Esophagus squamous epithelium (tissue), 5 donors: Measurements from ENCODE around the gene ARL2. TPM values are rescaled to one million over a fixed set of nuclear protein-coding genes. Genes with fewer than 3 reads are reported as not detected.

Source experiments
- DNase-seq: peaks from one replicate; lab custom pipeline; 2025; lab: John Stamatoyannopoulos, UW
- H3K27ac ChIP-seq, 4 donors: fragments of 200-600 bp; sonication (generic); one replicate each; pipeline ENCODE4 v1.5.1; 2016 to 2019; ENCODE audit warnings: mild to moderate bottlenecking in 1 of 4
- H3K27me3 ChIP-seq, 4 donors: fragments of 200-600 bp; sonication (generic); 1 replicate in 3 of 4; 2 replicates in 1 of 4; pipeline versions ENCODE4 v1.5.1 to v1.6.0; 2017 to 2021; ENCODE audit warnings: antibody characterized with exemption in 1 of 4
- H3K36me3 ChIP-seq, 3 donors: fragments of 200-600 bp; sonication (generic); one replicate each; pipeline ENCODE4 v1.5.1; 2016 to 2019
- H3K4me1 ChIP-seq, 3 donors: fragments of 200-600 bp; sonication (generic); one replicate each; pipeline ENCODE4 v1.5.1; 2017 to 2019
- H3K4me3 ChIP-seq, 4 donors: fragments of 200-600 bp; sonication (generic); 1 replicate in 3 of 4; 2 replicates in 1 of 4; pipeline ENCODE4 v1.5.1; 2016 to 2019; ENCODE audit warnings: mild to moderate bottlenecking in 2 of 4, moderate library complexity in 1 of 4
- H3K9me3 ChIP-seq, 3 donors: fragments of 200-600 bp; sonication (generic); one replicate each; pipeline ENCODE4 v1.5.1; 2016 to 2019
- POLR2A ChIP-seq, 4 donors: fragments of 450-650 bp; IDR thresholded peaks; one replicate each; pipeline ENCODE4 v1.6.1; 2017; ENCODE audit warnings: antibody characterized with exemption in 4 of 4, mild to moderate bottlenecking in 4 of 4, moderate library complexity in 3 of 4
- whole genome bisulfite sequencing, 2 donors: methylation state at CpG; one replicate each; pipeline ENCODE4 v1.1.5; 2018; 5-methylcytosine and 5-hydroxymethylcytosine counted together
- intact Hi-C: fragments of 100-400 bp; cut with DNase I; formaldehyde crosslinking; loops from one replicate; pipeline ENCODE4 v1.15.0; 2022
- total RNA-seq, 4 donors: library from RNA; depleted of rRNA; stranded (reverse); fragments of >200 nt; gene quantifications; one replicate each; pipeline ENCODE4 v1.1.0, GENCODE V29; 2016
- TF ChIP-seq, protein P1 (sequence below), 6 experiments: fragments of 450-650 bp in 4 of 6; fragments of 200-600 bp in 2 of 6; sonication (generic) in 2 of 6; IDR thresholded peaks; one replicate each; pipeline ENCODE4 v1.5.1; 2016 to 2019; ENCODE audit warnings: antibody characterized with exemption in 6 of 6, mild to moderate bottlenecking in 4 of 6, moderate library complexity in 4 of 6
- donor health status: DM: yes; HTN: yes; CAD: no.

Gene ARL2
- total RNA-seq, 4 donors from 2014 or later, result 42.5 to 82.1 (median 65.0) TPM

DNA sequence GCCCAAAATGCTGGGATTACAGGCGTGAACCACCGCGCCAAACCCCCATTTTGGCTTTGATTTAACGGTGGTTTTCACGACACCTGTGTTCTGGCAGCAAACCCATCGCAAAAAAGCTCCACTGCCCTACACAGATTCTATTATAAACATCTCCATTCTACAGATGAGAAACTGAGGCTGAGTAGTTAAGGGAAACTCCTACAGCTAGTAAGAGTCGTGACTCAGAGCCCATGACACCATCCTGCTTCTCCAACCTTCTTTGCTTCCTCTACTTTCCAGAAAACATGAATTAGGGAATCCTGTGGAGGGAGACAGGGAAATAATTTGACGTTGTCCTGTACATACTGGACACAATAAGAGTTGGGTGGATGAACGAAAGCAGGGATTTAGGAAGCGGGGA is 12.8 kb downstream of the ARL2 start:
- Histone ChIP-seq H3K27ac (peak overlapping the region; percentile 91 to 98 (median 96)), H3K9me3 (no peaks in the 10 kb centered on the region), H3K4me1 (peaks cover 12 to 28% (median 15%) of the 10 kb centered on the region in 3 donors), H3K27me3 (no peaks in the 10 kb centered on the region), H3K4me3 (peak overlapping the region; percentile 50 to 82 (median 70)), H3K36me3 (peaks cover 0 to 19% (median under 1%) of the 10 kb centered on the region in 3 donors)
- no peak for DNase-seq
- intact Hi-C loops, result no loop called here
- WGBS, 2 donors, result 56 to 59% methylated on average over 9 to 10 of the region's 10 CpGs
- TF ChIP-seq, protein P1, sequence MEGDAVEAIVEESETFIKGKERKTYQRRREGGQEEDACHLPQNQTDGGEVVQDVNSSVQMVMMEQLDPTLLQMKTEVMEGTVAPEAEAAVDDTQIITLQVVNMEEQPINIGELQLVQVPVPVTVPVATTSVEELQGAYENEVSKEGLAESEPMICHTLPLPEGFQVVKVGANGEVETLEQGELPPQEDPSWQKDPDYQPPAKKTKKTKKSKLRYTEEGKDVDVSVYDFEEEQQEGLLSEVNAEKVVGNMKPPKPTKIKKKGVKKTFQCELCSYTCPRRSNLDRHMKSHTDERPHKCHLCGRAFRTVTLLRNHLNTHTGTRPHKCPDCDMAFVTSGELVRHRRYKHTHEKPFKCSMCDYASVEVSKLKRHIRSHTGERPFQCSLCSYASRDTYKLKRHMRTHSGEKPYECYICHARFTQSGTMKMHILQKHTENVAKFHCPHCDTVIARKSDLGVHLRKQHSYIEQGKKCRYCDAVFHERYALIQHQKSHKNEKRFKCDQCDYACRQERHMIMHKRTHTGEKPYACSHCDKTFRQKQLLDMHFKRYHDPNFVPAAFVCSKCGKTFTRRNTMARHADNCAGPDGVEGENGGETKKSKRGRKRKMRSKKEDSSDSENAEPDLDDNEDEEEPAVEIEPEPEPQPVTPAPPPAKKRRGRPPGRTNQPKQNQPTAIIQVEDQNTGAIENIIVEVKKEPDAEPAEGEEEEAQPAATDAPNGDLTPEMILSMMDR (IDR thresholded peaks at IDR 0.05), result no peak
- TF ChIP-seq POLR2A (IDR thresholded peaks at IDR 0.05), result no peak

GRCh38 chr11:65027213-65028067 is 13.5 kb downstream of the ARL2 start, which contains the start of gene SNX15:
Gene SNX15 (plus strand): TSS chr11:65027439. CDS start chr11:65027538, 99 bp downstream.
- peak within 1 kb of the TSS; percentile 91 to 98 (median 96) for H3K27ac ChIP-seq
- WGBS, 2 donors, result 0 to 1% methylated on average over 16 to 34 of the region's 51 CpGs
- no peaks in the 10 kb centered on the region for H3K27me3 ChIP-seq
- intact Hi-C loops, result no loop called here
- DNase-seq, result peak; percentile 77
- H3K4me3 ChIP-seq, result peak within 1 kb of the TSS; percentile 50 to 82 (median 70)
- H3K36me3 ChIP-seq, result peaks cover 0 to 19% (median 7%) of the 10 kb centered on the region in 3 donors
- H3K4me1 ChIP-seq, result peaks cover 12 to 28% (median 15%) of the 10 kb centered on the region in 3 donors
- no peaks in the 10 kb centered on the region for H3K9me3 ChIP-seq
- TF ChIP-seq, protein P1 (IDR thresholded peaks at IDR 0.05), result peak; percentile 69 to 85 (median 80)
- peak in 3 of 4 donors; percentile 42 to 72 (median 52) for TF ChIP-seq POLR2A (IDR thresholded peaks at IDR 0.05)

GRCh38 chr11:65032216-65032615 is 18.3 kb downstream of the ARL2 start:
- Histone ChIP-seq H3K4me1 (peaks cover 9 to 21% (median 13%) of the 10 kb centered on the region in 3 donors), H3K27ac (no peak overlapping the region), H3K4me3 (no peak overlapping the region), H3K9me3 (no peaks in the 10 kb centered on the region), H3K36me3 (peaks cover 8 to 66% (median 36%) of the 10 kb centered on the region in 3 donors), H3K27me3 (no peaks in the 10 kb centered on the region)
- 64 to 100% methylated on average over 1 to 6 of the region's 13 CpGs for WGBS, 2 donors
- TF ChIP-seq POLR2A (IDR thresholded peaks at IDR 0.05), result no peak
- TF ChIP-seq, protein P1 (IDR thresholded peaks at IDR 0.05), result no peak
- DNase-seq, result no peak
- intact Hi-C loops, result no loop called here

DNA sequence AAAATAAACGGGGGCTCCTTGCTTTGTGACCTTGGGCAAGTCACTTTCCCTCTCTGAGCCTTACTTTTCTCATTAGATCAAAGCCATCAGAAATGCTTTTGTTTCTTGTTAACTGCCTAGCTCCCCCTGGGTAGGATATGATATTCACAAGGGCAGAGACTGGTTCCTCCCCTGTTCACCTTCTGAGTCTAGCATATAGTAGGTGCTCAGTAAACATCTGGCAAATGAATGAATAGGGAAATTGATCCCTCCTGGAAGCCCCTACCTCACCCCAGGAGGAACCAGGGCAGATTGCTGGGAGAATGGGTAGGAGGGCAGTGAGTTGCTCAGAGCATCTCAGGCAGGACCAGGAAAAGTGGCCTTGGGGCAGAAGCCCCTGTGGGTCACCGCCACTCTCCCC is 20.5 kb downstream of the ARL2 start:
- H3K27me3 ChIP-seq, result no peaks in the 10 kb centered on the region
- 90 to 100% methylated on average over 2 of the region's 2 CpGs for WGBS, 2 donors
- no peaks in the 10 kb centered on the region for H3K9me3 ChIP-seq
- H3K4me3 ChIP-seq, result no peak overlapping the region
- H3K4me1 ChIP-seq, result peaks cover 0 to 3% (median 0%) of the 10 kb centered on the region in 3 donors
- peaks cover 8 to 87% (median 43%) of the 10 kb centered on the region in 3 donors for H3K36me3 ChIP-seq
- no peak for DNase-seq
- intact Hi-C loops, result no loop called here
- no peak for TF ChIP-seq POLR2A (IDR thresholded peaks at IDR 0.05)
- no peak overlapping the region for H3K27ac ChIP-seq

- Histone ChIP-seq H3K9me3 (no peaks in the 10 kb centered on the region), H3K27ac (no peak overlapping the region), H3K36me3 (peaks cover 8 to 93% (median 43%) of the 10 kb centered on the region in 3 donors), H3K4me1 (peaks cover 0 to 10% (median 5%) of the 10 kb centered on the region in 3 donors), H3K4me3 (no peak overlapping the region), H3K27me3 (no peaks in the 10 kb centered on the region)
- no peak for DNase-seq
- 74 to 79% methylated on average over 4 to 6 of the region's 11 CpGs for WGBS, 2 donors
- intact Hi-C loops, result no loop called here
- TF ChIP-seq, protein P1 (IDR thresholded peaks at IDR 0.05), result no peak
- TF ChIP-seq POLR2A (IDR thresholded peaks at IDR 0.05), result no peak
These were observed 21.6 kb downstream of the ARL2 start for GRCh38 chr11:65035579-65035978.
